ENCODE measurements around the gene RAD9A.

The RAD9A gene

DNA sequence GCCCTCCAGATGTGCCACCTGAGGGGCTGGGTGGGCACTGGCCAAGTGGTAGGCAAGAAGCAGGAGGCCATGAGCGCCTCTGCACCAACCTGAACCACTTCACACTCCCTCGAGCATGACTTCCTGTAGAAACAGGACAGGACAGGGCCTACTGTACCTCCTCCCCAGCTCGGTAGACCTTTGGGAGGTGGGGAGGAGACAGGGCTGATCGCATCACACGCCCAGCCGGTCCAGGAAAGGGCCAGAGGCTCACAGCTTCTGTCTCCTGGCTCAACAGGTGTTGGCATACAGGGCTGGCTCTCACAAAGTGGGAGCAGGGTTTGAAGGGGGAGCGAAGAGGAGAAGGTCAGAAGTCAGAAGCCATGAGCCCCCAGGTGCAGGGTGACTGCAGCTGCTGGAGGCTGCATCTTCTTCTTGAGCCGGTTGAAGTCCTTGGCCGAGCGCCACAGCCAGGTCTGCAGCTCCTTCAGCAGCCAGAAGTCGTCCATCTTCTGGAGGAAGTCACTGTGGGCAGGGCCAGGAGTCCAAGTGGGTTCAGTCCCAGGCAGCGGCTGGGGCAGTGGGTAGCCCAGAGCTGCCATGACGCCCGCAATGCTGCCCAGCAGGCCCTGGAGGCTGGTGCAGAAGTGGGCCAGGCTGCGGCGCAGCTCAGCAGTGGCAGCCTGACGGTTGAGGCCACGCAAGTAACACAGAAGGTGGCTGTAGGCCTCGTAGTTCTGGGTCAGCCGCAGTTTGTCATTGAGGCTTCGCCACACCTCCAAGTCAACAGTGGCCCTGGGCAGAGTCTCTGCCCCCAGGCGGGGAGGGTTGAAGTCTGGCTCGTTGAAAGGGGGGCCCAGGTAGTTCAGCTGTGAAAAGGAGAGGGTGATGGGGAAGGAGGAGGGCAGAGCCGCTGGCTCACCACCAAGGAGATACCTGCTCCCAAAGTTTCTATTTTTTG, 26.7 kb upstream of the RAD9A start:
- DNase-seq, result no peak
- H3K4me3 ChIP-seq, result no peak overlapping the region
- TF ChIP-seq, protein P1, sequence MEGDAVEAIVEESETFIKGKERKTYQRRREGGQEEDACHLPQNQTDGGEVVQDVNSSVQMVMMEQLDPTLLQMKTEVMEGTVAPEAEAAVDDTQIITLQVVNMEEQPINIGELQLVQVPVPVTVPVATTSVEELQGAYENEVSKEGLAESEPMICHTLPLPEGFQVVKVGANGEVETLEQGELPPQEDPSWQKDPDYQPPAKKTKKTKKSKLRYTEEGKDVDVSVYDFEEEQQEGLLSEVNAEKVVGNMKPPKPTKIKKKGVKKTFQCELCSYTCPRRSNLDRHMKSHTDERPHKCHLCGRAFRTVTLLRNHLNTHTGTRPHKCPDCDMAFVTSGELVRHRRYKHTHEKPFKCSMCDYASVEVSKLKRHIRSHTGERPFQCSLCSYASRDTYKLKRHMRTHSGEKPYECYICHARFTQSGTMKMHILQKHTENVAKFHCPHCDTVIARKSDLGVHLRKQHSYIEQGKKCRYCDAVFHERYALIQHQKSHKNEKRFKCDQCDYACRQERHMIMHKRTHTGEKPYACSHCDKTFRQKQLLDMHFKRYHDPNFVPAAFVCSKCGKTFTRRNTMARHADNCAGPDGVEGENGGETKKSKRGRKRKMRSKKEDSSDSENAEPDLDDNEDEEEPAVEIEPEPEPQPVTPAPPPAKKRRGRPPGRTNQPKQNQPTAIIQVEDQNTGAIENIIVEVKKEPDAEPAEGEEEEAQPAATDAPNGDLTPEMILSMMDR (IDR thresholded peaks at IDR 0.05), result no peak
- intact Hi-C loops (cut with DNase I; ENCODE audit: low total_unique reads), result no loop called here
- no peaks in the 10 kb centered on the region for H3K9me3 ChIP-seq
- peaks cover 0 to 21% (median 15%) of the 10 kb centered on the region in 4 donors for H3K4me1 ChIP-seq
- H3K27me3 ChIP-seq, result no peaks in the 10 kb centered on the region
- H3K36me3 ChIP-seq, result peaks cover 0 to 15% (median 12%) of the 10 kb centered on the region in 3 donors
- no peak overlapping the region for H3K27ac ChIP-seq

DNA sequence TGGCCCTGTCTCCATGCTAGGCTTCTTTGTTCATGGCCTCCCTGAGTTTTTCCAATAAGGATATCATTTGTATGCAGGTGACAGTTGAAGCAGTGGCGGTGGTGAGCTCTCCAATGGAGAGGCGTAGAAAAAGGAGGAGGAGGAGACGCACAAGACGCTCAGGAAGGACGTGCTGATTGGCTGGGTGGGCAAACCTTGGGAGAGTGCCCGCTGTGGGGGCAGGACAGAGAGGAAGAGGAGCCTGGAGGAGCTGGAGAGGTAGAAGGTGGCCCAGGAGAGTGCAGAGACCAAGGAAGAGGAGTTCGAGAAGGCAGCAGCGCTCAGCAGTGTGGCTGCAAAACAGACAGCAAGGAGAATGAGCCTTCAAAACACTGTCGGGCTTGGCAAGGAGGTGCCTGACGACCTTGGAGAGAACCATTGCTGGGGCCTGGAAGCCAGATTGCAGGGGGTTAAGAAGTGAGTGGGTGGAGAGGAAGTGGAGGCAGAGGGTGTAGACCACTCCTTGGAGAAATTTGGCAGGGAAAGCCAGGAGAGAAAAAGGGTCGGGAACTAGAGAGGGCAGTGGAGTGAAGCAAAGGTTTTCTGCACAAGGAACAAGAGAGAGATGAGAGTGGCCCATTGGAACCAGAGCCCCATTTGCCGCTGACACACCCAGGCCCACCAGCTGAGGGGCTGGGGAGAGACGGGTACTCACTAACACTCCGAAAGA, 25.9 kb upstream of the RAD9A start:
- peaks cover 0 to 15% (median 12%) of the 10 kb centered on the region in 3 donors for H3K36me3 ChIP-seq
- no peaks in the 10 kb centered on the region for H3K27me3 ChIP-seq
- no peaks in the 10 kb centered on the region for H3K9me3 ChIP-seq
- intact Hi-C loops (cut with DNase I; ENCODE audit: low total_unique reads), result no loop called here
- peak overlapping the region; percentile 52 to 64 for H3K27ac ChIP-seq
- H3K4me3 ChIP-seq, result no peak overlapping the region
- H3K4me1 ChIP-seq, result peaks cover 0 to 25% (median 22%) of the 10 kb centered on the region in 4 donors
- TF ChIP-seq, protein P1 (IDR thresholded peaks at IDR 0.05), result no peak
- DNase-seq, result no peak

DNA sequence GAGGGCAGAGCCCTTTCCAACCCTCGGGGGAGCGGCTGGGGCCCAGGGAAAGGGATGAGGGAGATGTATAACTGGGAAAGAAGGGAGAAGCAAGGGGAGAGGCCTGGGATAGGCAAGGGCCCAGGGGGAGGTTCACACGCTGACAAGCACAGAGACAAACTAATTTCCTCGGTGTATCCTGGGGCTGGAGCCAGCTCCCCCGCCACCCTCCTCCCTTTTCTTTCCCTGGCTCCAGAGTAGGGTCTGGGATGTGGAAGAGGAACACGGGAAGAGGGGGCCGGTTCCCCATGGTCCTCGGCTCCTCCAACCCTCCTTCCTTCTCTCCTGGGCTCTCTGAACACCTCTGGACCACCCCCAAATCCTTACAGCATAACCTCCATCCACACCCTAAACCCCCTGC, 25.2 kb upstream of the RAD9A start:
- Histone ChIP-seq H3K27ac (peak overlapping the region; percentile 52 to 64), H3K27me3 (no peaks in the 10 kb centered on the region), H3K9me3 (no peaks in the 10 kb centered on the region), H3K36me3 (peaks cover 0 to 15% (median 12%) of the 10 kb centered on the region in 3 donors), H3K4me1 (peaks cover 0 to 32% (median 29%) of the 10 kb centered on the region in 4 donors), H3K4me3 (no peak overlapping the region)
- intact Hi-C loops (cut with DNase I; ENCODE audit: low total_unique reads), result no loop called here
- no peak for DNase-seq
- TF ChIP-seq, protein P1 (IDR thresholded peaks at IDR 0.05), result no peak

DNA sequence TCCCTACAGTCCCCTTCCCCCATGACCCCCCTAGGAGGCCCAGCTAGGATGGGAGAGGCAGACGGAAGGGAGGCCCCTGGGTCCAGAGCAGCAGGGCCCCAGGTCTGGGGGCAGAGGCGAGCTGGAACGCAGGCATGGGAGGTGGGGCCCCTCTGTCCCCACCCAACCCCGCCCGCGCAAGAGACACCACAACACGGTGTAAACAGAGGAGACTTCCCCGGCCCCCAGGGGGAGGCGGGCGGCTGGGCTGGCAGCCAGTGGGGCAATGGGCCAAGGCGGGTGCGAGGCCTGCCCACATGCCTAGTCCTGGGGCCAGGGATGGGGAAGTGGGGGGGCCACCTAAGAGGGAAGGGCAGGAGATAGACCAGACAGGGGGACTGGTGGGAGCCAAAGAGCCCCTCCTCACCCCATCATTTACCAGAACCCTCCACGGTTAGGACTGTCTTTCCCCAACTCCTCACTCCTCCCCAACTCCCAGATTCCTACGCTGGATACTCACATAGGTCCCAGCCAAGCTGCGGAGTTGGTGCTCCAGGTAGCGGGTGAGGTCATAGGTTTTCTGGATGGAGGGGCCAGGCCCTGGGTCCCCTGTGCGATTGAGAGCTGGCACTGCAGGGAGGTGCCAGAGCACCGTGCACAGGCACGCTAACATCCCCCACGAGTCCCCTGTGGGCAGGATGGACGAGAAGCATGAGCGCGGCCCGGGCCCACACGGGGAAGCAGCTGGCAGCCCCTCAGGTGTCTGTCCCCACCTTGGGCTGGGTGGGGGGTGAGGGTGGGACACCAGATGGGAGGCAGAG, 24.6 kb upstream of the RAD9A start:
- H3K27me3 ChIP-seq, result no peaks in the 10 kb centered on the region
- H3K9me3 ChIP-seq, result no peaks in the 10 kb centered on the region
- H3K4me1 ChIP-seq, result peaks cover 0 to 38% (median 35%) of the 10 kb centered on the region in 4 donors
- TF ChIP-seq, protein P1 (IDR thresholded peaks at IDR 0.05), result no peak
- H3K4me3 ChIP-seq, result no peak overlapping the region
- DNase-seq, result no peak
- peaks cover 0 to 15% (median 12%) of the 10 kb centered on the region in 3 donors for H3K36me3 ChIP-seq
- intact Hi-C loops (cut with DNase I; ENCODE audit: low total_unique reads), result no loop called here
- H3K27ac ChIP-seq, result peak overlapping the region; percentile 52 to 64

DNA sequence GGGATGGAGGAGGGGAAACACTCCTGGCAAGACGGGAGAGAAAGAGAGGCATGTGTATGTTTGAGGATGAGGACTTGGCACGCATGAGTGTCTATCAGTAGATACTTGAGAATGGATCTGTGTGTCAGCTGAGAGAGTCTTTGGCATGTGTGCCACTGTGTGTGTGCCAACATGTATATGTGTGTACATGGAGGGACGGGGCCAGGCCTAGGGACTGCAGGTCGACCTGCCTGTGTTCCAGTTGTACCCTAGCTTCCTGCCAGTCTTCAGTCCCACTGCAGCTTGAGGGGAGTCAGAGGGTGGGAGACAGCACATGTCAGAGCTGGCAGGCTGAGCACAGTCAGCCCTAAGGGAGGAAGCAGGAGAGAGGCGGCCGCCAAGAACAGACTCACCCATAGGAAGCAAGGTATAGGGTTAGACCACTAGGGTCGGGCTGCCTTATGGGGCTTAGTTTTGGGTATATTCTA, 24.0 kb upstream of the RAD9A start:
- no peaks in the 10 kb centered on the region for H3K27me3 ChIP-seq
- TF ChIP-seq, protein P1 (IDR thresholded peaks at IDR 0.05), result no peak
- no peak overlapping the region for H3K4me3 ChIP-seq
- H3K4me1 ChIP-seq, result peaks cover 0 to 40% (median 37%) of the 10 kb centered on the region in 4 donors
- intact Hi-C loops (cut with DNase I; ENCODE audit: low total_unique reads), result no loop called here
- H3K9me3 ChIP-seq, result no peaks in the 10 kb centered on the region
- peaks cover 0 to 15% (median 12%) of the 10 kb centered on the region in 3 donors for H3K36me3 ChIP-seq
- H3K27ac ChIP-seq, result peak overlapping the region in 1 of 2 donors; percentile 52
- no peak for DNase-seq

All from tibial artery (tissue), 4 donors.